Gastroesophageal sphincter (tissue), 3 donors: ENCODE data around the gene RRAGC.

Experiments used
- POLR2A ChIP-seq, 2 donors: fragments of 450-650 bp; IDR thresholded peaks; one replicate each; pipeline ENCODE4 v1.6.1; 2017; ENCODE audit warnings: antibody characterized with exemption in 2 of 2, mild to moderate bottlenecking in 2 of 2, moderate library complexity in 1 of 2
- TF ChIP-seq, protein P1 (sequence below), 4 experiments: fragments of 200-600 bp in 2 of 4; fragments of 450-650 bp in 2 of 4; sonication (generic) in 1 of 4; IDR thresholded peaks; one replicate each; pipeline ENCODE4 v1.5.1; 2017 to 2019; ENCODE audit warnings: antibody characterized with exemption in 4 of 4, mild to moderate bottlenecking in 2 of 4, moderate library complexity in 2 of 4

DNA sequence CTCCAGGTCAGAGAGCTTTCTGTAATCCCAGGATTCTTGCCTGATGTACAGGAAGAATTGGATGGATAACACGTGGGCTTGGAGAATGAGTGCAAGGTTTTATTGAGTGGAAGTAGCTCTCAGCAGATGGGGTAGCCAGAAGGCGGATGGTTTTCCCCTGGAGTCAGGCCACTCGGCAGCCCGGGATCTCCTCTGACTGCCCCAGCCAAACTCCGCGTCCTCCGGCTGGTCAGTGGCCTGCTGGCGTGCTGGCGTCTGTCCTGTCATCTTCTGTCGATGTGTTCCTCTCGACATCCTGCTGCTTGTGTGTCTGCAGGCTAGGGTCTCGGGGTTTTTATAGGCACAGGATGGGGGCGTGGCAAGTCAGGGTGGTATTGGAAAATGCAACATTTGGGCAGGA lies 49.2 kb upstream of the RRAGC start:
- TF ChIP-seq, protein P1, sequence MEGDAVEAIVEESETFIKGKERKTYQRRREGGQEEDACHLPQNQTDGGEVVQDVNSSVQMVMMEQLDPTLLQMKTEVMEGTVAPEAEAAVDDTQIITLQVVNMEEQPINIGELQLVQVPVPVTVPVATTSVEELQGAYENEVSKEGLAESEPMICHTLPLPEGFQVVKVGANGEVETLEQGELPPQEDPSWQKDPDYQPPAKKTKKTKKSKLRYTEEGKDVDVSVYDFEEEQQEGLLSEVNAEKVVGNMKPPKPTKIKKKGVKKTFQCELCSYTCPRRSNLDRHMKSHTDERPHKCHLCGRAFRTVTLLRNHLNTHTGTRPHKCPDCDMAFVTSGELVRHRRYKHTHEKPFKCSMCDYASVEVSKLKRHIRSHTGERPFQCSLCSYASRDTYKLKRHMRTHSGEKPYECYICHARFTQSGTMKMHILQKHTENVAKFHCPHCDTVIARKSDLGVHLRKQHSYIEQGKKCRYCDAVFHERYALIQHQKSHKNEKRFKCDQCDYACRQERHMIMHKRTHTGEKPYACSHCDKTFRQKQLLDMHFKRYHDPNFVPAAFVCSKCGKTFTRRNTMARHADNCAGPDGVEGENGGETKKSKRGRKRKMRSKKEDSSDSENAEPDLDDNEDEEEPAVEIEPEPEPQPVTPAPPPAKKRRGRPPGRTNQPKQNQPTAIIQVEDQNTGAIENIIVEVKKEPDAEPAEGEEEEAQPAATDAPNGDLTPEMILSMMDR (IDR thresholded peaks at IDR 0.05): no peak
- TF ChIP-seq POLR2A (IDR thresholded peaks at IDR 0.05): no peak
